HG02798 (cell line): Measurements from ENCODE around the gene JMJD7.
"Not testable (repeated sequence)": the region's sequence is repeated elsewhere in the genome, so short reads cannot be mapped to it uniquely, and the experiment has no call there.

Source experiments
- ATAC-seq: cut with Tn5 transposase; IDR thresholded peaks from one replicate; pipeline ENCODE4 v1.9.1; 2021; ENCODE audit warnings: mild to moderate bottlenecking; ENCODE audit not compliant: unreplicated experiment, poor library complexity

JMJD7 gene

GRCh38 chr15:41819455-41820050 lies 8.3 kb upstream of the JMJD7 start:
- ATAC-seq, result no peak

DNA sequence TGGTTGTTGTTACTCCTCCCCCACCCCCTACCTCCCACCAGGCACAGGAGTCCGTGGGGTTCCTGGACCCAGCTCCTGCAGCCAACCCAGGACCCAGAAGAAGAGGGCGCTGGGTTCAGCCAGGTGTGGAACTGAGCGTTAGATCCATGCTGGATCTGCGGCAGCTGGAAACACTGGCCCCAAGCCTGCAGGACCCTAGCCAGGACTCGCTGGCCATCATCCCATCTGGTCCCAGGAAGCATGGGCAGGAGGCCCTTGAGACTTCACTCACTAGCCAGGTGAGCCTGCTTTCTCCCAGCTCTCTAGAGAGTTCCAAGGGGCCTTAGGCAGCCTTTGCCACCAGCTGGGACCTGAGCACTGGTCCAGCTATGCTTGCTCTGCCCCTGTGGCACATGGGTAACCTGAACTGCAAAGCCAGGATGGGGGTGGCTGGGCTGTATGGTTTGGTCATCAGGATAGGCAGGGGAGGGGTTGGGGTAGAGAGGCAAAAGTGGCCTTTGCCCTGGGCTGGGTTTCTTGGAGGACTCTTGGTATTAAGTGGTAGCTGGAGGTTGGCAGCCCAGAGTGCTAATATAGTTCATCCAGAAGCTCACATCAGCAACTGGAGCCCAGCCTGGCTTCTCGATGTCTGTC lies 7.0 kb upstream of the JMJD7 start:
- no peak for ATAC-seq

DNA sequence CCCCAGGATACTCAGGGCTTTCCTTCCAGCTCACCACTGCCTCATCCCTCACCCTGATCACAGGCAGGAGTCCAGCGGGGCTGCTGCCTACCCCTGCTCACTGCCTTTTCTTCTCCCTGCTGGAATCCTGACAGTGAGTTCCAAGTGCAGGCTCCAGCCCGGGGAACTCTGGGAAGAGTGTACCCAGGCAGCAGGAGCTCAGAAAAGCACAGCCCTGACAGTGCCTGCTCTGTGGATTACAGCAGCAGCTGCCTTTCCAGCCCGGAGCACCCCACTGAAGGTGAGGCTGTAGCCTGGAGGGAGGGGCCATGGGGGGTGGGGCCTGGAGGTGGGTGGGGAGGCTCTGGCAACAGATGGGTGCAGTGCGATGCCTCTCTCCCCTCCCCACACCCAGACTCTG lies 6.1 kb upstream of the JMJD7 start:
- no peak for ATAC-seq

DNA sequence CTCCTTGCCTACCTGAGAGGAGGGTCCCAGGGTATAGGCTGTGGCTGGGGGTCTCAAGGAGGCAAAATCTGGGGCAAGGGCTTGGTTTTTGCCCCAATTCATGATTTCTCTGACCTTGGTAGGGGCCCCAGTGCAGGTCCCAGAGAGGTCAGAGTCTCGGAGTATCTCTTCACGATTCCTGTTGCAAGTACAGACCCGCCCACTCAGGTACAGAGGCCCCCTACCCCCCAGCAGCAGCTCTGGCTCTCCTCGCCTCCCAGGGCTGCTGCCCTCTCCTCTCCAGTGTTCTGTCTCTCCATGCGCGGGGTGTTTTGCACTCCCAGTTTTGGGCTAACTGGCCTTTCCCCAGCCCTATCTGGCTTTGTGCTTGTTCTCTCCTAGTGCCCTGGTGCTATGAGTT lies 5.4 kb upstream of the JMJD7 start:
- no peak for ATAC-seq

- ATAC-seq, result no peak
Observed at GRCh38 chr15:41822957-41823356, 4.9 kb upstream of the JMJD7 start.

DNA sequence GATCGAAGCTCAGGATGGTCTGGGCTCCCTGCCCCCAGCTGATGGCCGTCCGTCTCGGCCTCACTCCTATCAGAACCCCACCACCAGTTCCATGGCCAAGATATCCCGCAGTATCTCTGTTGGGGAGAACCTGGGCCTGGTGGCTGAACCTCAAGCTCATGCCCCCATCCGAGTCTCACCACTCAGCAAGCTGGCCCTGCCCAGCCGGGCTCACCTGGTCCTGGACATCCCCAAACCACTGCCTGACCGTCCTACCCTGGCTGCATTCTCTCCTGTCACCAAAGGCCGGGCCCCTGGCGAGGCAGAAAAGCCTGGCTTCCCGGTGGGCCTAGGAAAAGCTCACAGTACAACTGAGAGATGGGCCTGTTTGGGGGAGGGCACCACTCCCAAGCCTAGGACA lies 4.4 kb upstream of the JMJD7 start:
- no peak for ATAC-seq

DNA sequence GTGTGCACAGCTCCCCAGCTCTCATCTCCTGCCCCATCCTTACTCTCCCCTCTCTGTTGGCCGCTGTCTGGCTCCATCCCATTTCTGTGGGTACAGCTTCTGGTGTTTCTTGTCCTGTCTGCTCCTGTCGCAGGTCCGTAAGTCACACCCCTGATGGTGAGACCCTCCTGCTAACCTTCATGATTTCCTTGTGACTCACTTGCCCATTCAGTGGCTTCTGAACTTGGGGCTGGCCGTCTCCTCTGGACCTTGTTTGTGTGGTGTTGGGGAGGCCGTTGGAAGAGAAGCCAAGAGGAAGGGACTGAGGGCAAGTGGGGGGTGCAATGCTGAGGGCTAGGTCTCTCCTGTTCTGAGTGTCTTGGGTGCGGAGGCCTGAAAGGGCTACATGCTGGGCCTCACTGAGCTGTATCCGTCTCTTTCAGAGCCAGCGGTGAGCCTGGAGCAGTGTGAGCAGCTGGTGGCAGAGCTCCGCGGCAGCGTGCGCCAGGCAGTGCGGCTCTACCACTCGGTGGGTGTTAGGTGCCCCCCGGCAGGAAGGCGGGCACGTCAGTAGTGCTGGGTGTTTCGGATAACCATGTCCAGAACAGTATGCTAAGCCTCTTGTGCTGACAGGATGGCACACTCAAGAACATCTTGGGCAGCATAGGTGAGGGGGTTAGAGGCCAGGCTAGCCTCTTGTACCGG lies 3.7 kb upstream of the JMJD7 start:
- no peak for ATAC-seq

DNA sequence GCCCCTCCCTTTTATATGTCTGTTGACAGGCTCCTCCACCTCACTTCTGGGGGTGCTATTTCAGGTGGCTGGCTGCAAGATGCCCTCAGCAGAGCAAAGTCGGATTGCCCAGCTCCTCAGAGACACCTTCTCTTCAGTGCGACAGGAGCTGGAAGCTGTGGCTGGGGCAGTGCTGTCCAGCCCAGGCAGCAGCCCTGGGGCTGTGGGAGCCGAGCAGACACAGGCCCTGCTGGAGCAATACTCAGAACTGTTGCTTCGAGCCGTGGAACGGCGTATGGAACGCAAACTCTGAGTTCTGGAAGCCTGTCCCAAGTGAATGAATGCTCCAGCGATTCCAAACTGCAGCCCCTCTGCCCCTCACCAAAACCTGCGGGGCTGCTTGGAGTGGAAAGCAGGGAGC lies 2.7 kb upstream of the JMJD7 start:
- no peak for ATAC-seq

- no peak for ATAC-seq
Observed at GRCh38 chr15:41825572-41826535, 2.0 kb upstream of the JMJD7 start.

DNA sequence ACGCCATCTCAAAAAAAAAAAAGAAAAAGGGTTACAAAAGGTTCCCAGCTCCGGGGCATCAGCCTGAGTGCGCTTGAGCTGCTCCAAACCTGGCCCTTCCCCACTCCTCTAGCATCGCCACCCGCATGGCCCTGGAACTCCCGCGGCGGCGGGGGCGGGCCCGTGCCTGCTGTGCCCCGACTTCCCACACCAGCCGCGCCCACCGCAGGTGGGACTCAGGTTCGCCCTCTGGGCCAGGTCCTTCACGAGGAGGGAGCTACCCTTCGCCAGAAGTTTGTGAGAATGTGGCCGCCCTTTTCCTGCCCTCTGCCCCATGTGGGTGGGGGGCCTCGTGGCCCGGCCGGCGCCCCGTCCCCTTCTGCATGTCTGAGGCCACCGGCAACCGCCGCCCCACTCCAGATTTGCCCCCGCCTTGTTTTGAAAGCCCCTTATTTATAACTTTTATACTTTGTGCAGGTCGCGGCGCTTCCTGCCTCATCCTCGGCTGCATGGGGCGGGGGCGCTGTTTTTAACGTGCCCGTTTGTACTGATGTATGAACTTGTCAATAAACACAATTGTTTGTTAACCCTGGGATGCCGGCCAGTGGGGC lies 507 bp upstream of the JMJD7 start:
- peak; percentile 3 for ATAC-seq

GRCh38 chr15:41828807-41829141 lies 882 bp downstream of the JMJD7 start:
- ATAC-seq, result no peak

DNA sequence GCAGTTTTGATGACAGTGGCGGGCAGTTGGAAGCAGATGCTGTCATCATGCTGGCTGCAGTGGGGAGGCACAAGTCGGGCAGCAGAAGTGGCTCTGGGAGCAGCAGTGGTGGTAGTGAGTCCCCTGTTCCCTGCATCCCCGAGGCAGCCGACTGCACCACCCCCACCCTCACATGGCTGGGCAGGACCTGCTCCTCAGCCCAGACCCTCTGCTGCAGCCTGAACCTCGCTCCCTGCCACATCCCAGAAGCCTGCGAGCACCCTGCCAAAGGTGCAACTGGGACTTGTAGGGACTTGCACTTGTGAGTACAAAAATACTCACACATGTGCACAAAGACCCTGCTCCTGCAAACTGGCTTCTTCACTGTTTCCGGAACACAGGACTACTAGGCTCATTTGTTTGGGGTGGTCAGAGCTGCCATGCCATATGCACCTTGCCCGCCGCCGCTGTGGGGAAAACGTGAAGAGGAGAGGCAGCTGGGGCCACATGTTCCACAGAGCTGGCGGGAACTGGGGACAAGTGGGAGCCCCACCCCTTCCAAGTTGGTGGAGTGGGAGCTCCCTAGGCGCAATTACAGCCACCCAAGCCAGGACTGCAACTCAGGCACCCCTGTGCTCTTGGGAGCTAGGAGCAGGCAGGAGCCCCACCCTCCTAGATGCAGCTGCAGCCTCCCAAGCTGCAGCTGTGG lies 2.2 kb downstream of the JMJD7 start:
- ATAC-seq, result no peak

DNA sequence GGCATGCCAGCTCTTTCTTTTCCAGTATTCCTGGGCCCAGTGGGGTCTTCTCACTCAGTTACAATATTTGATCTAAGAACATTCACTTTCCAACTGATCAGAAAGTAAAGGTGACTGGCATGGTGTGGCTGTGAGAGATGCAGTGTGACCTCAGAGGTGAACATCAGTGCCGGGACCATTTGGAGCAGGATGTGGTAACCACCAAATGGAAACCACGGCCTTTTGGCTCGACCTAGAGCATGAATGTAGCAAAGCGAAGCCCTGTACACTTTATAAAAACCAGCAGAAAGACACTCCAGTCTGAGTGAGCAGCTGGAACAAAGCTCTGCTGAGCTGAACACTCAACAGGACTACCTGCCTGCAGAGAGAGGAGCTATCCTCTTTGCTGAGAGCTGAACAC lies 3.4 kb downstream of the JMJD7 start:
- ATAC-seq, result not testable (repeated sequence)

- no peak for ATAC-seq
Observed at GRCh38 chr15:41832208-41832607, 4.3 kb downstream of the JMJD7 start.

- ATAC-seq, result no peak
Observed at GRCh38 chr15:41832875-41833274, 5.0 kb downstream of the JMJD7 start.

DNA sequence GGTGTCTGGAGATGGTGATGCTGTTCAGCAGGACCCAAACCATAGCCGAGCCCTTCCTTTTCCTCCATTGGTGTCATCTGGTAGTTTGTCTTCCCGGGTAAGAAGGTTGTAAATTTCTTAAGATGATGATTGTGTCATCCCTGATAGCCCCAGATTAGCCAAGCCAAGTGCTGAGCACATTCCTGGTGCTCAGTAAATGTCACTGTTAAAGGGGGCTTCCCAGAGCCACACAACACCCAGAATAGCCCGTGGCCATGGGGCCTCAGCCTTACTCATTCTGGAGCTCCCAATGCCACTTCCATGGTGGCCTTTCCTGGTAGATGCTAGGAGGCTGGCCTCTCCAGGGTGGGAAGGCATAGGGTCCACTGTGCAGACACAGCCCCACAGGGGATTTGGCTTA lies 6.2 kb downstream of the JMJD7 start:
- ATAC-seq, result no peak

DNA sequence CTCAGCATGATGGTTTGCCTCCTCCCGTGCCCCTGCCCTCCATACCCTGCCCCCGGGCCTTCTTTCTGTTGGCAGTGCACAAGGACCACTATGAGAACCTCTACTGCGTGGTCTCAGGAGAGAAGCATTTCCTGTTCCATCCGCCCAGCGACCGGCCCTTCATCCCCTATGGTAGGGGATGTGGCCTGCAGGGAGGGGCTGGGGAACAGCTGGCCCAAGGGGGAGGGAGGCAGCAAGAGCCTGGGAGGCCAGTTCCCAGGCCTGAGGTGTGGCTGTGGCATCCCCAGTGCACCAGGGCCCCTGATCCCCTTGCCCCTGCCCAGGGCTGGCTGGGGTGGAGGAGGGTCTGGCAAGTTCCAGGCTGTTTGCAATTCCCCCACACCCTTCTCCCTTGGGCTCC lies 8.2 kb downstream of the JMJD7 start:
- ATAC-seq, result no peak

GRCh38 chr15:41836713-41837454 lies 9.0 kb downstream of the JMJD7 start:
- ATAC-seq, result no peak

DNA sequence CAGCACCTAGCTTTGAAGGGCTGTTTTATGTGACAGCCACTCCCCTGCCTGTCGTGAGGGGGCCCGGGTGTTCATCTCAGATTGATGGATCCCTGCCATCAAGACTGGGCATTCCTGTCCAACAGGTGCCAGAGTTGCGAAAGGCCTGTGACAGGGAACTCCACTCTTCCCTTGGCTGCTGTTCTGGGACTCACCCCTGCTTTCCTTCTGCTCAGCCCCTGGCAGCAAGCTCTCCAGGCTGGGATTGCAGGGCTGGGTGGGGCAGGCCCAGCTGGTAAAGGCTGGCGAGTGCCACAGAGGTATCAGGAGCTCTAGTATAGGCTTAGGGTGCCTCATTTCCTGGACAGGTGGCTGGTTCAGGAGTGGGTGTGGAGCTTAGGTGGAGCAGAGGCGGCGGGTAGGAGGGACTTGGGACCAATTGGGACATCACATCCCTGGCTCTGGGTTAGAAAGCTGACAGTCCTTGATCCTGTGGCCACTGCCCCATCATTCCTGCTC lies 10.6 kb downstream of the JMJD7 start, which contains the start of gene PLA2G4B:
TSS of gene PLA2G4B (plus strand) at position 448 of the 498 bp plus-strand sequence. CDS start 67 bp downstream, outside the sequence.
- no peak for ATAC-seq
